Muscle of back (tissue), 11 donors: ENCODE measurements around the gene LRRN2. TPM values are rescaled to one million over a fixed set of nuclear protein-coding genes. Genes with fewer than 3 reads are reported as not detected.
"Not testable (repeated sequence)": the region's sequence is repeated elsewhere in the genome, so short reads cannot be mapped to it uniquely, and the experiment has no call there.

Experiments
- DNase-seq, 3 donors: peaks; one replicate each; pipeline versions ENCODE4 v3.0.0 to v3.0.0-alpha.2; 2013
- polyA plus RNA-seq, 10 donors: library from polyadenylated mRNA; unstranded; fragments of 120-200 nt; gene quantifications; one replicate each; pipeline ENCODE4 v1.2.1, GENCODE V29; 2013; ENCODE audit not compliant: insufficient read length in 10 of 10

LRRN2 gene
- polyA plus RNA-seq, 10 donors = 4.3 to 10.4 (median 8.1) TPM

GRCh38 chr1:204695692-204696091 lies 10.2 kb upstream of the LRRN2 start:
- DNase-seq = no peak

DNA sequence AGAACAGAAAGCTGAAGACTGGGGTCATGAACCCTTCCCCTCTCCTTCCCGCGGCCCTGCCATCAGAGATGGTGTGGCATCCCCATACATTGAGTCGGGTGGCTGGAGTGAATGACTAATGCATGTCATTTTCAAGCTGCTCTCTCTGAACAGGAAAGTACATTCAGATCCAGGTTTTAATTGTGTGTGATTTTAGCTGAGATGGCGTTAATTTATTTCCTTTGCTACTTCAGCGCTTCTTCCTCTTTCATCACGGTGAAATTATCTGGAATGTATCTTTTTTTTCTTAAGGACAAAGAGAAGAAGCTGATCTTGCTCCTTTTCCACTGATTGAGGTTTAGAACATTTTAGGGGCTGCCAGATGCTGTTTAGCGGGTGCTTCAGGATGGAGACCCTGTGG lies 8.6 kb upstream of the LRRN2 start:
- no peak for DNase-seq

GRCh38 chr1:204692841-204693356 lies 7.4 kb upstream of the LRRN2 start:
- DNase-seq = no peak

DNA sequence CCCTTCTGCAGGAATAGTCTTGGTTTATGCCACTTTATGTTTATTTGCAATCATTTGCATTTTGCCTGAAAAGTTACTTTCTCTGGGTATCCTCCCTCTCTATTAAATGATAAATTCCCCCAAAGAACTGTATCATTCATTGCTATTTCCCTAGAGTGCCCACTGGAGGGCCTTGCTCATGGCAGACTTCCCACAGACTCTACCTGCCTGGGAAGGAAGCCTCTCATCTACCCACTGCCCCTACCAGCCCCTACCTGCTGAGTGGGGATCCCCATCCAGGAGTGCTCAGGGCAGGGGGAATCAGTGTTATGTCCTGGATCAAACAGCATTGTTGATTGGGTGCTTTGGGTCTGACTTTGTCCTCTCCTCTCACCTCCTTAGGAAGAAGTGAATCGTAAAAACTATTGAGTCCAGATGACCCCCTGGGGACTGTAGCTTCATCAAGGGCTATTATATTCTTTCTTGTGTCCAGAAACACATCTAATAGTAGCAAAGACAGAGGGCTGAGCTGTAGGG lies 6.8 kb upstream of the LRRN2 start:
- no peak for DNase-seq

DNA sequence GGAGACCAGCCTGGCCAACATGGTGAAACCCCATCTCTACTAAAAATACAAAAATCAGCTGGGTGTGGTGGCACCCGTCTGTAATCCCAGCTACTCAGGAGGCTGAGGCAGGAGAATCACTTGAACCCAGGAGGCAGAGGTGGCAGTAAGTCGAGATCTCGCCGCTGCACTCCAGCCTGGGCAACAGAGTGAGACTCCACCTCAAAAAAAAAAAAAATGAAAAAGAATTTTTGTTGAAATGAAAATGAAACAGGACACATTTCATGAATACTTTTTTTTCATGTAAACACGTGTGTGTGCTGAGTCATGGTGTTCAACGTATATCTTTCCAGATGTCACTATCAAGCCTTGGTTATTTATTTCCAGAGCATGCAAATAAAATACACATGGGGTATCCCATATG lies 5.8 kb upstream of the LRRN2 start:
- not testable (repeated sequence) for DNase-seq

GRCh38 chr1:204688776-204689175 lies 3.2 kb upstream of the LRRN2 start:
- DNase-seq = no peak

DNA sequence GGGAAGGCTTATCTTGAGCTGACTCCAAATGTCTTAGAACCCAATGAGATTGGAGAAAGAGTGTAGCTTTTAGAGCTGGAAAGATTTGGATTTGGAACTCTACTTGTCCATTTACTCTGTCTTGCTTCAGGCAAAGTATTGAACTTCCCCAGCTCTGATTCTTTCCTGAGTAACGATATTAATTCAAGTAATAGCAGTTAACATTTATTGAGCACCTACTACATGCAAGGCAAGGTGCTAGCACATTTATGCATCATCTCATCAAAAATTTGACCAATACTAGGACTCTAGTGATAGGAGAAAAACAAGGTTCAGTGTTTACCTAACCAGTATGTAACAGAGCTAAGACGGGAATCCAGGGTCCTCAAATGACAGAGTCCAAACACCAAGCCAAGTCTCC lies 2.5 kb upstream of the LRRN2 start:
- no peak for DNase-seq

DNA sequence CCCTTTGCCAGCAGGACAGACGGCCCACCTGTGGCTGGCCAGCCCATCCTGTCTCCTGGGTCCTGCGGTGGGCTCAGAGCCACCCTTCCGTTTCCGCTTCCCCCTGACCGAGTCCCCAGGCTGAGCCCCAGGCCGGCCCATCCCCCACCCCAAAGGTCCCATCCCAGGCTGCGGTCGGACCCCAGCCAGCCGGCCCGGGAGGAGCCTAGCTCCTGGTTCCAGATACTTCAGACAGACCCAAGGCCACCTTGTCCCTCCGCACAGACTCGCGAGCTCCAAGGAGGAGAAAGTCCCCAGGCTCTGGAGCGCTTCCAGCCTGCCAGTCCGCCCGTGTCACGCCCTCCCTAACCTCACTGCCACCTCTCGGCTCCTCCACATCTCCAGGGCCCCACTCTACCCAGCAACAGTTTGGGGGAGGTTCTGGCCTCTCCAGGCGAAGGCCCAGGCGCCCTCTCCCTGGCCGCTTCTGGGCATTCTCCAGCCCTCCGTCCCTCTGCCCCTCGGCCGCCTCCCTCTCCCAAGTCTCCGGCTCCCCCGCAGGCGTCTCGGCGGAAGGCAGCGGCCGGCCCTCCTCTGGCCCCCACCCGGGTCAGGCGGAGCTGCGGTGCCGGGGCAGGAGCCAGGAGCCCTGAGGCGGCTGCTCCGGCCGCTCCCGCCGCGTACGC lies 835 bp downstream of the LRRN2 start:
- peak in 1 of 3 donors; percentile 58 for DNase-seq

GRCh38 chr1:204684206-204684570 lies 1.4 kb downstream of the LRRN2 start:
- DNase-seq = no peak

- no peak for DNase-seq
Observed at GRCh38 chr1:204683284-204684205, 2.0 kb downstream of the LRRN2 start.

DNA sequence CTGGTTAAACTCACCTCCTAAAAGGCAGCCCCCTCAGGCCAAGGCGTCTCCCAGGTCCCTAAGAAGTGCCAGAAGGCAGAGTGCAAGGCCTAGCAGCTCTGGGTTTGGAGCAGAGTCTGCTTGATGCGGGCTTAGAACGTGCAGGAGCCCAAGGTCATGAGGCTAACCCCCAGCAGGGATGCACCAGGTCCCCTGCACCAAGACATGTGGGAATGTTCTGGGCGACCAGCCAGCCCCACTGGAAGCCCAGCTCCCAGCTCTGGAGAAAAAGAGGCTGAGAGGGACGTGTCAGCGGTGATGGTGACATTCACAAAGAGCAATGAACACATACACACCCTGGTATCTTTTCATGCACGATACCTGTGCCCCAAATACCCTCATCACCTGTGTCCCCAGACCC lies 5.1 kb downstream of the LRRN2 start:
- DNase-seq = no peak

DNA sequence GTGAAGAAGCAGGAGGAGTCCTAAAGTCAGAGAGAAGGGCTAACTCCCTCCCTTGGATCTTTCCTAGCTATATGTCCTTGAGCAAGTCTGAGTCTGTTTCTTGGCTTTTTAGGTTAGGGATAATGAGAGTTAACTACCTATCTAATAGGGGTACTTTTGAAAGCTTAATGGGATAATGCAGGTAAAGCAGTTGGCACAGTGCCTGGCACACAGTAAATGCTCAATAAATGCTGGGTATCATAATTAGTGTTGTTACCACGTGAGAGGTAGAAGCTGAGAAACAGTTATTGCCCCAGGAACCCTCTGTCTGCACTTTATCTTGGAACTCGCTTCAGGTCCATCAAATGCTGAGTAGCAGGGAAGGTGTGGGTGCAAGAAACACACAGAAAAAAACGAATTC lies 5.5 kb downstream of the LRRN2 start:
- no peak for DNase-seq

GRCh38 chr1:204678721-204679475 lies 6.6 kb downstream of the LRRN2 start:
- DNase-seq = no peak

GRCh38 chr1:204677864-204678263 lies 7.7 kb downstream of the LRRN2 start:
- no peak for DNase-seq

GRCh38 chr1:204676043-204676442 lies 9.5 kb downstream of the LRRN2 start:
- no peak for DNase-seq

- no peak for DNase-seq
Observed at GRCh38 chr1:204673909-204674649, 11.5 kb downstream of the LRRN2 start.

- DNase-seq = no peak
Observed at GRCh38 chr1:204673209-204673608, 12.3 kb downstream of the LRRN2 start.

DNA sequence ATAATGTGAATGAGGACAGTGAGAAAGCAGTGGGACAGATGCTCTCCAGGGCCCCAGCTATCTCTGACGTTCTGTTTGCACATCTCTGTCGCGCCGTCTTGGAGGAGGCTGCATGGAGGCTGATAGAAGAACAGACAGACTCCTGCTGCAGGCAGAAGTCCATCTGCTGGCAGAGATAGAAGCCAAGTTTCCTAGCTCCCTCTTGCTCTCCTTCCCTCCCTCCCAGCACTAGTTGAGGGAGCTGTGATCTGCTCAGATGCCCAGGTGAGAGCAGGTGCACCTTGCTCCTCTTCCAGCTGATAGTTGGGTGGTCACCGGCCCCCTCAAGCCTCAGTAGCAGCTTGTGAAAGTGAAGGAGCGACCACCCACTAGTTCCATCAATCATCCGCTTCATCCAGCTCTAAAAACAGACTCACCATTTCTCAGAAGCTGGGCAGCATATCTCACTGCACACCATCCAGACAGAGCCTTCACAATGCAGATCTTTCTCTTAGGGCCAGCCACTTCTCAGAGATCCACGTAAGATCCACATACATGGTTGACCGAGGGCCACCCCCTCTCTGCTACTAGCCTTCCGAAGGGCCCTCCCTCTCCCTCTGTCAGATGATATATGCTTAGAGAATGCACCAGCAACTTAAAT lies 12.9 kb downstream of the LRRN2 start:
- DNase-seq = no peak

GRCh38 chr1:204672069-204672468 lies 13.5 kb downstream of the LRRN2 start:
- no peak for DNase-seq

DNA sequence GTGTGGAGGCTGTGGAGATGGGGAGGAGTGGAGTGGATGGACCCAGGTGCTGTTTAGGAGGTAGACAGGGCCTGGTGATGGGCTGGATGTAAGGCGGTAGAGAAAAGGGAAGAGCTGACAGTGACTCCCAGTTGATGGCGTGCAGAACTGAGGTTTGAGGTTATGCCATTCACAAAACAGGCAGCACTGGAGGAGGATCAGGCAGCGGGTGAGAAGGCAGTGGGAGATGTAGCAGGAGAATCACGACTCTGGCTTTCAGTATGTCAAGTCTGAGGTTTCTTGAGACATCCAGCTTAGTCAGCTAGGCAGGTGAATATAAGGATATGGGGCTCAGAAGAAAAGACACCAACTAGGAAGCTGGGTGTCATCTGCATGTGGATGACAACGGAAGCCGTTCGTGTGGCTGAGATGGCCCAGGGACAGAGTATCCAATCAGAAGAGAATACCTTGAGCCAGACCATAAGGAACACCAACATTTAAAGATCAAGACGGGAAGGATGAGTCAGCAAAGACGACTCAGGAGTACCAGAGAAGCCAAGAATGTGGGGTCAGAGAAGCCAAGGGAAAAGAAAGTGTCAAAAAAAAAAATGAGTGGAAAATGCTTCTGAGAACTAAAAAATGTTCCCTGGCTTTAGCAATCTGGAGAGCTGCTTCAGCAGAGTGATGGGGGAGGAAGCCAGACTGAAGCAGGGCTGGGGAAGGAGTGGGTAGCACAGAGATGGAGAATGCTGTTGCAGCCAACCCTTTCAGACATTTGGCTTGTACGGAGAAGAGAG lies 15.2 kb downstream of the LRRN2 start:
- DNase-seq = peak; percentile 38 to 63 (median 50)
